Activated CD4-positive, alpha-beta memory T cell treated with anti-CD3 and anti-CD28 coated beads, Interleukin-2, amount 10 ng/mL, durations not matched to agents 7 days and 5 days (primary cell): ENCODE measurements around the gene STK17B. TPM values are rescaled to one million over a fixed set of nuclear protein-coding genes. Genes with fewer than 3 reads are reported as not detected.

Experiments
- CTCF ChIA-PET: fragments of 350-600 bp; sonication (Branson Sonifier 250); formaldehyde crosslinking; loops from one replicate; lab custom pipeline; 2021; ENCODE audit warnings: antibody characterized with exemption, inconsistent platforms; lab: Charles Lee
- POLR2A ChIA-PET: fragments of 350-600 bp; sonication (Branson Sonifier 250); formaldehyde crosslinking; loops from one replicate; lab custom pipeline; 2021; ENCODE audit warnings: antibody characterized with exemption; lab: Charles Lee
- DNase-seq: peaks from one replicate; pipeline ENCODE4 v3.0.0-alpha.2; 2020
- H3K27ac Mint-ChIP-seq: one replicate; pipeline ENCODE4 v1.8.0; 2021; ENCODE audit warnings: mild to moderate bottlenecking, mixed read lengths
- H3K27me3 Mint-ChIP-seq: one replicate; pipeline ENCODE4 v1.8.0; 2021; ENCODE audit warnings: mixed read lengths
- H3K36me3 Mint-ChIP-seq: one replicate; pipeline ENCODE4 v1.8.0; 2021; ENCODE audit warnings: low read depth, mixed read lengths
- H3K4me1 Mint-ChIP-seq: one replicate; pipeline ENCODE4 v1.8.0; 2021; ENCODE audit warnings: mixed read lengths
- H3K4me3 Mint-ChIP-seq: one replicate; pipeline ENCODE4 v1.8.0; 2021; ENCODE audit warnings: mild to moderate bottlenecking, mixed read lengths
- H3K9me3 Mint-ChIP-seq: one replicate; pipeline ENCODE4 v1.8.0; 2021; ENCODE audit warnings: mixed read lengths
- total RNA-seq, 2 experiments: library from RNA; stranded (reverse); gene quantifications; one replicate each; pipeline ENCODE4 v1.2.3, GENCODE V29; 2021

Gene STK17B
- total RNA-seq, 2 experiments from 2014 or later: 365 to 367 TPM

DNA sequence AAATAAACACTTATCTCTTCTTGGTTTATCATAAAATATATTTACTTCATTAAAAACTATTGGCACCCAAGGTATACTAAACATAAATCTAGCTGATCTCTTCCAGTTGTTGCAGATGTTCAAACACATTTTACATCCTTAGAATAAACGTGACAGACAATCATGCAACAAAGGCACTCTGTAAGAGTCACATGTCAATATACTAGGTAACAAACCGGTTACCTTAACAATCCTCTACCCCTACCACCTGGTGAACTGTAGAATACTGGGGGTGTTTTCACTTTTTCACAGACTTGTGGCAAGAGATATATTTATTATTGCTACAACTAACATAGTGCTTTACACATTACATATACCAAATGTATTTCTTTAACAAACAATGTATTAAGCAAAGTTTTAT, 15.8 kb downstream of the STK17B start:
- Mint-ChIP-seq H3K36me3 (peaks cover 86% of the 10 kb centered on the region), H3K4me3 (no peak overlapping the region), H3K27ac (peak overlapping the region; percentile 45), H3K4me1 (peaks cover 81% of the 10 kb centered on the region), H3K9me3 (no peaks in the 10 kb centered on the region), H3K27me3 (no peaks in the 10 kb centered on the region)
- no peak for DNase-seq
- CTCF ChIA-PET: interaction anchor here (0.7 kb wide), 2 partner anchors 15 to 78 kb away, joined by 3 read pairs; no protein-coding TSS in a partner anchor
- POLR2A ChIA-PET: interaction anchor here (1.0 to 7.7 kb wide), 3 partner anchors 7 to 105 kb away, joined by 3 to 130 read pairs (median 9); no protein-coding TSS in a partner anchor

DNA sequence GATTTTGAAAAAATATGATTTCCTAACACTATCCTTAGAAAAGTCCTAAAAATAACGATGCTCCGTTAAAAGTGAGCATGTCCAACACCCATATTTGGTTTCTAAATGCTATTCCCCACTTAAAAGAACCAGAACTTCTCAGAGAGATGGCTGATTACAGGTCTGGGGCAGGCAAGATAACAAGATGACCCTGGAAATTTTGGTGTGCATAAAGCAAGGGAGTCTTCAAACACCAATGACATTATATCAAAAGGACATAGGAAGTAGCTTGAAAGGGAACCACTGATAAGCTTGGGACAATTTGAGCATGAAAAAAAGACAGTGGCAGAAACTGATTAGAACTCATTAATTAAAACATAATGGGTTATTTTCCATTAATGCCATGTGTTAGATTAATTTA, 17.9 kb downstream of the STK17B start:
- H3K36me3 Mint-ChIP-seq: peaks cover 95% of the 10 kb centered on the region
- peak overlapping the region; percentile 69 for H3K27ac Mint-ChIP-seq
- POLR2A ChIA-PET: interaction anchor here (1.0 to 7.7 kb wide), 9 partner anchors 9 to 123 kb away, joined by 3 to 130 read pairs (median 5); partner anchors contain the start of gene STK17B
- no peaks in the 10 kb centered on the region for H3K9me3 Mint-ChIP-seq
- CTCF ChIA-PET: interaction anchor here (1.0 to 1.5 kb wide), 4 partner anchors 10 to 74 kb away, joined by 3 read pairs; no protein-coding TSS in a partner anchor
- peaks cover 85% of the 10 kb centered on the region for H3K4me1 Mint-ChIP-seq
- H3K4me3 Mint-ChIP-seq: peak overlapping the region; percentile 1
- no peaks in the 10 kb centered on the region for H3K27me3 Mint-ChIP-seq
- no peak for DNase-seq

DNA sequence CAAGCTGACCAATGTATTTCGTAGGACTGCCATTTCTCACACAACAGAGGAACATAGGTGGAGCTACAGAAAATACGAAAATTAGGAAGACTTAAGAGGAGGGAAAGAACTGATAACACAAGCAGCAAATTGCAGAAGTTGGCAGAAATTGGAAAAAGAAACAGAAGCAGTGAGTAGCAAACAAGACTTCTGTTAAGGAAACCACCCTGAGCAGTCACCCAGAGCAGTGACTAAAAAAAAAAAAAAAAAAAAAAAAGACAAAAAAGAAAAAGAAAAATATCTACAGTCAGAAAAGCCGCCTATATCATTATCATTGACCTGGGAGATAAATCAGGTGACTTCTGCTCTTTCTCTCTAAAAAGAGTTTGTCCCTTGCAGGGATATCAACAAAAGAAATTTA, 21.4 kb downstream of the STK17B start:
- H3K27ac Mint-ChIP-seq: peak overlapping the region; percentile 37
- H3K4me3 Mint-ChIP-seq: peak overlapping the region; percentile 13
- CTCF ChIA-PET: interaction anchor here (0.9 kb wide), 1 partner anchor 42 kb away, joined by 6 read pairs; no protein-coding TSS in a partner anchor
- H3K36me3 Mint-ChIP-seq: peaks cover 93% of the 10 kb centered on the region
- H3K27me3 Mint-ChIP-seq: no peaks in the 10 kb centered on the region
- POLR2A ChIA-PET: interaction anchor here (0.9 to 7.7 kb wide), 5 partner anchors 10 to 126 kb away, joined by 3 to 130 read pairs (median 7); no protein-coding TSS in a partner anchor
- no peaks in the 10 kb centered on the region for H3K9me3 Mint-ChIP-seq
- DNase-seq: no peak
- H3K4me1 Mint-ChIP-seq: peaks cover 77% of the 10 kb centered on the region

DNA sequence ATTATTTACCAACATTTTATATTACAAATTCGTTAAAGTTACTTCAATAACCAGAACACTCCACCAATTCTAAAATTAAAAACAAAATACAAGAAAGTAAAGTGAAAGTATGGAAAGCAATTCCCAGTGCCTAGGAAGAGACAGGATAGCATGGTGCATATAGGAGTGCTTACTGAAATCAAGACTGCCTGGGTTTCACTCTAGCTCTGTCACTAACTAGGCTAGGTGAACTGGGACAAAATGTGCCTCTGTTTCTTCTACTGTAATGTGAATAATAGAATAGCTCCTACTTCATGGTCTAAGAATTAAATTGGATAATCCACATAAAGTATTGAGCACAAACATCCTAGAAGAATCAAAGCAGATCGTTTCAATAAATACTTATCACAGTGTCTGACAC, 22.6 kb downstream of the STK17B start:
- ChIA-PET CTCF (interaction anchor here (0.7 to 1.0 kb wide), 2 partner anchors 10 to 127 kb away, joined by 4 read pairs; no protein-coding TSS in a partner anchor), POLR2A (interaction anchor here (0.6 to 7.7 kb wide), 6 partner anchors 11 to 1809 kb away, joined by 3 to 130 read pairs (median 6); no protein-coding TSS in a partner anchor)
- DNase-seq: no peak
- H3K9me3 Mint-ChIP-seq: no peaks in the 10 kb centered on the region
- H3K27me3 Mint-ChIP-seq: no peaks in the 10 kb centered on the region
- H3K4me1 Mint-ChIP-seq: peaks cover 73% of the 10 kb centered on the region
- H3K36me3 Mint-ChIP-seq: peaks cover 93% of the 10 kb centered on the region
- no peak overlapping the region for H3K4me3 Mint-ChIP-seq
- peak overlapping the region; percentile 19 for H3K27ac Mint-ChIP-seq

DNA sequence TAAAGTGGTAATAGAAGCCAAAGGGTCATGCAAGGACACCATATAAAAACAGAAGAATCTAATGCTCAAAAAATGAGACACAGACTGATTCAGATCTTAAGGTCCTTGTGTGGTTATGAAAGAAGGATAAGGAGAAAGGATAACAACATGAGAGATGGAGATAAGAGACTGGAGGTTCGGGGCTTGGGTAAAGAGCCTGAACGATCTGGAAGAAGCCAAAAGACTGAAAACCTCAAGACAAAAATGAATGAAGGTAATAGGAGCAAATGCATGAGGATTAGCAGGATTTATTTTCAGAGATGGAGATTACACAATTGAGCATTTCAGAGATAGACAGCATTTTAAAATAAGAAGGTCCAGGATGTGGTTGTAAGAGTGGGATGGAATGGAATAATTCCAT, 26.1 kb downstream of the STK17B start:
- Mint-ChIP-seq H3K36me3 (peaks cover 95% of the 10 kb centered on the region), H3K4me3 (no peak overlapping the region), H3K4me1 (peaks cover 69% of the 10 kb centered on the region), H3K9me3 (no peaks in the 10 kb centered on the region), H3K27me3 (no peaks in the 10 kb centered on the region), H3K27ac (peak overlapping the region; percentile 23)
- ChIA-PET POLR2A (interaction anchor here (1.3 to 2.8 kb wide), 6 partner anchors 10 to 131 kb away, joined by 3 to 13 read pairs (median 8); partner anchors contain the start of gene STK17B), CTCF (interaction anchor here (0.6 to 1.3 kb wide), 3 partner anchors 36 to 133 kb away, joined by 3 to 5 read pairs (median 3); no protein-coding TSS in a partner anchor)
- DNase-seq: no peak

DNA sequence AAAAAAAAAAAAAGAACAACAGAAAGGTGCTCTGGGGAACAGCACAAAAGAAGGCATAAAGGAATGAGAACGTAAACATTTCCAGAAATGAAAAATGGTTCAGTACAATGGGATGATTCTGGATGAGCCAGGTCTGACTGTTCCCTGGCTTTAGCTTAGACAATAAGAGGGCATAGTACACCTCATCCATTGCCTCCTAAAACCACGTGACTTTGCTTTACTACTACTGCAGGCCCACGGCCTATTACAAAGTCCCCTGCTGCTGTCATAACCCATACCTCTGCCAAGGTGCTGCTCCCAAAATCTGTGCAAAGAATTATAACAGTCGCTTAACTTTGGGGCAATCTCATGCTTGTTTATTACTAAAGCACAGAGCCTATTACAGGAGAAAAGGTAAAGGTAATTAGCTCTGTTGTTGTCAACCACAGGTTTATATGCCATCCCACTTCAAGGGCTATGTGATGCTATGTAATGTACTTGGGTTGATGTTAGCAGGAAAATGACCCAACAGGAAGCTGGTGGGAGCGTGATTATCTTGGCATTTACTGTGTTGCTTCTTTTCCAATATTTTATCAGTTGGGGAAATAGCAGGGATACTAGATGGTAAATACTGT, 26.8 kb downstream of the STK17B start:
- Mint-ChIP-seq H3K4me3 (no peak overlapping the region), H3K4me1 (peaks cover 68% of the 10 kb centered on the region), H3K9me3 (no peaks in the 10 kb centered on the region), H3K27me3 (no peaks in the 10 kb centered on the region), H3K27ac (peak overlapping the region; percentile 23), H3K36me3 (peaks cover 95% of the 10 kb centered on the region)
- ChIA-PET POLR2A (interaction anchor here (0.7 to 2.8 kb wide), 9 partner anchors 8 to 132 kb away, joined by 3 to 13 read pairs (median 5); partner anchors contain the start of gene STK17B), CTCF (interaction anchor here (0.6 to 1.1 kb wide), 3 partner anchors 36 to 154 kb away, joined by 3 read pairs; no protein-coding TSS in a partner anchor)
- no peak for DNase-seq

DNA sequence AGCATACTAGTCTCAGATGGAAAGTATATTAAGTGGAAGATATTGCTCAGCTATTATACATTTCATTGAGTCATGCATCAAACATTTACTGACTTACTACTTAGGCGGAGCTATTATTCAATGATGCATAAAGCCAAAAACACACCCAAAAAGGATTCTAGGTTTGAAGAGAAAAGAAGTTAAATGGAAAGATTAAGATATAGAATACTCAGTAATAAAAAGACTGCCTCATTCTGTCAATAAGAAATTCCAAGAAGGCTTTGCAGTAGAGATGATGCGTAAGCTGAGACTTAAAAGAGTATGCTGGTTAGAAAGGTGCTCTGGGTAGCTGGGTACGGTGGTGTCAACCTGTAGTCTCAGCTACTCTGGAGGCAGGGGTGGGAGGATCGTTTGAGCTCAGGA, 27.6 kb downstream of the STK17B start:
- H3K27ac Mint-ChIP-seq: peak overlapping the region; percentile 53
- ChIA-PET POLR2A (interaction anchor here (0.7 to 2.8 kb wide), 10 partner anchors 9 to 133 kb away, joined by 3 to 13 read pairs (median 4); partner anchors contain the start of gene STK17B), CTCF (interaction anchor here (0.6 to 1.2 kb wide), 3 partner anchors 133 to 179 kb away, joined by 3 to 5 read pairs (median 3); no protein-coding TSS in a partner anchor)
- no peaks in the 10 kb centered on the region for H3K9me3 Mint-ChIP-seq
- H3K36me3 Mint-ChIP-seq: peaks cover 92% of the 10 kb centered on the region
- peaks cover 62% of the 10 kb centered on the region for H3K4me1 Mint-ChIP-seq
- no peaks in the 10 kb centered on the region for H3K27me3 Mint-ChIP-seq
- no peak overlapping the region for H3K4me3 Mint-ChIP-seq
- no peak for DNase-seq

DNA sequence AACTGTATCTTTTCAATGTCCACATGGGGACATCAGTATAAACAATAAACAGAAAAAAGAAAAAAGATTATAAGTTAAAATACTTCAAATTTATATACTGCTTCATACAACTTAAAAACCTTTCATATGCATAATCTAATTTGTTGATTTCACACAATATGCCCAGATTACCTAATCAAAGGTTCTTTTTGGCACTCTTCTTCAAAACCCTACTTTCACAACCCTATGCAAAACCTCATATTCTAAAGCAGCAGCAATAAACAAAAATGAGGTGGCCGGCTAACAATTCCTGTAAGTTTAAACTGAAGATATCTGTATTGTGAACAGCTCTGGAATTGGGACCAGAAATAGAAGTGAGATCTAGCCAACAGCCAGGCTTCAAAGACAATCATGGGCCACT, 28.6 kb downstream of the STK17B start:
- H3K4me3 Mint-ChIP-seq: no peak overlapping the region
- peaks cover 65% of the 10 kb centered on the region for H3K4me1 Mint-ChIP-seq
- POLR2A ChIA-PET: interaction anchor here (1.4 kb wide), 2 partner anchors 29 to 133 kb away, joined by 3 read pairs; partner anchors contain the start of gene STK17B

DNA sequence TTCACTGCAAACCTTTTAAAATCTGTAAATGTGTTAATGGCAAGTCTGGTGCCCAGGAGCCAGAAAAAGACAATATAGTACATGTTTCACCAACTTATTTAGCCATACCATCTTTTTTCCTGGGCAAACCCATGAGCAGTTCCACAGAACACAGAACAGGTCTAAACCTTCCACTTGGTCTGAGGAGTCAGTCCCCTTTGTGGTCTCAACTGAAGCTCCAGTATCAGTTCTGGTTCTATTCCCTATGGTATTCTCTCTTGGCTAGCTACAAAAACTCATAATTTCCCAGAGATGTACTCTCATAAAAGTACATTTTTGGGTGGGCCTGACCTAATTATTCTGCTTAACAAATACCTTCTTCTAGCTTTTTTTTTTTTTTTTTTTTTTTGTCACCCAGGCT, 31.2 kb downstream of the STK17B start:
- no peak overlapping the region for H3K27ac Mint-ChIP-seq
- CTCF ChIA-PET: interaction anchor here (0.6 to 1.1 kb wide), 4 partner anchors 21 to 158 kb away, joined by 3 to 7 read pairs (median 4); partner anchors contain the start of gene DNAH7
- POLR2A ChIA-PET: interaction anchor here (0.6 to 2.3 kb wide), 7 partner anchors 9 to 585 kb away, joined by 3 to 6 read pairs (median 3); no protein-coding TSS in a partner anchor
- peaks cover 95% of the 10 kb centered on the region for H3K36me3 Mint-ChIP-seq
- H3K27me3 Mint-ChIP-seq: no peaks in the 10 kb centered on the region
- H3K4me1 Mint-ChIP-seq: peaks cover 59% of the 10 kb centered on the region
- no peak for DNase-seq
- H3K4me3 Mint-ChIP-seq: no peak overlapping the region
- no peaks in the 10 kb centered on the region for H3K9me3 Mint-ChIP-seq

More for the DNA sequence above, 28.6 kb downstream of the STK17B start:
- CTCF ChIA-PET: interaction anchor here (1.0 to 1.2 kb wide), 2 partner anchors 11 to 134 kb away, joined by 3 to 5 read pairs; no protein-coding TSS in a partner anchor
- DNase-seq: no peak
- peak overlapping the region; percentile 35 for H3K27ac Mint-ChIP-seq
- peaks cover 95% of the 10 kb centered on the region for H3K36me3 Mint-ChIP-seq
- no peaks in the 10 kb centered on the region for H3K9me3 Mint-ChIP-seq
- H3K27me3 Mint-ChIP-seq: no peaks in the 10 kb centered on the region

DNA sequence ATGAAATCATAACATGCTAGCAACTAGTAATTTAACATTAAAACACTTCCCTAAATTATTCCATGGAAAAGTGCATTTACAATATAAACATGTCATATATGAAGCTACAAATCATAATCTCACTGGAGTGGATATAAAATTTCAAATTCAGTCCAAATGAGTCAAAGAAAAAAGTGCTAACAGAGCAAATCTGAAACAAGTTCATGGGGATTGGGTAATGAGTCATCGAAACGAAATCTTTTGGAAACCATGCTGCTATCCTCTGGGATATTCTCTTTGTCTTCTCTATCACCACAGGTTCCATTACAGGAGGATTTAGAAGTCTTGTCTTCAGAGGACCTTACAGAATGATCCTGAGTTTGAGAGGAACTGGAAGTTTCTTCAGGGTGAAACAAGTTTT, 34.1 kb downstream of the STK17B start:
- no peak overlapping the region for H3K4me3 Mint-ChIP-seq
- H3K36me3 Mint-ChIP-seq: peaks cover 94% of the 10 kb centered on the region
- no peaks in the 10 kb centered on the region for H3K27me3 Mint-ChIP-seq
- no peak for DNase-seq
- H3K4me1 Mint-ChIP-seq: peaks cover 52% of the 10 kb centered on the region
- POLR2A ChIA-PET: interaction anchor here (1.0 to 2.0 kb wide), 7 partner anchors 10 to 139 kb away, joined by 3 to 7 read pairs (median 5); partner anchors contain the start of gene STK17B
- CTCF ChIA-PET: interaction anchor here (0.6 to 1.5 kb wide), 2 partner anchors 59 to 135 kb away, joined by 4 read pairs; no protein-coding TSS in a partner anchor
- H3K27ac Mint-ChIP-seq: peak overlapping the region; percentile 45
- peaks cover 8% of the 10 kb centered on the region for H3K9me3 Mint-ChIP-seq

DNA sequence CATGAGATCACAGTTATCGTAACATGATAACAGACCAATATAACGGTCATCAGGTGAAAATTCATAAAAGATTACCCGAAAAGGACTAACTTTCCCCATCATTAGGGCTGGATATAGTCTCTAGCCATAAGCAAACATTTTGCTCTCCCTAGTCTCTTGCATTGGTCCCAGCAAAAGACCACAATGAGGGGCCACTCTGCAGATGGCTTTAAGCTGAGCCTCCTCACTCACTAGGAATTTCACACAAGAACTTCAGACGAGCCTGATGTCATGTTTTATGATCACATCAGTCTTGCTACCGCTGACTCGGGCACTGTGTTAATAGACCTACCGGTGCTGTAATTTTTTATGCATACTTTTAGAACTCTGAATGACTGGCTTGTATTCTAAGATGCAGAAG, 35.2 kb downstream of the STK17B start:
- ChIA-PET POLR2A (interaction anchor here (0.8 to 2.4 kb wide), 2 partner anchors 8 to 14 kb away, joined by 3 to 12 read pairs; no protein-coding TSS in a partner anchor), CTCF (interaction anchor here (1.5 kb wide), 1 partner anchor 58 kb away, joined by 4 read pairs; no protein-coding TSS in a partner anchor)
- no peaks in the 10 kb centered on the region for H3K27me3 Mint-ChIP-seq
- peaks cover 56% of the 10 kb centered on the region for H3K4me1 Mint-ChIP-seq
- no peak overlapping the region for H3K4me3 Mint-ChIP-seq
- H3K27ac Mint-ChIP-seq: no peak overlapping the region
- H3K9me3 Mint-ChIP-seq: peaks cover 19% of the 10 kb centered on the region
- H3K36me3 Mint-ChIP-seq: peaks cover 94% of the 10 kb centered on the region
- DNase-seq: no peak
